ENCODE data around the gene REEP3.

REEP3 gene

DNA sequence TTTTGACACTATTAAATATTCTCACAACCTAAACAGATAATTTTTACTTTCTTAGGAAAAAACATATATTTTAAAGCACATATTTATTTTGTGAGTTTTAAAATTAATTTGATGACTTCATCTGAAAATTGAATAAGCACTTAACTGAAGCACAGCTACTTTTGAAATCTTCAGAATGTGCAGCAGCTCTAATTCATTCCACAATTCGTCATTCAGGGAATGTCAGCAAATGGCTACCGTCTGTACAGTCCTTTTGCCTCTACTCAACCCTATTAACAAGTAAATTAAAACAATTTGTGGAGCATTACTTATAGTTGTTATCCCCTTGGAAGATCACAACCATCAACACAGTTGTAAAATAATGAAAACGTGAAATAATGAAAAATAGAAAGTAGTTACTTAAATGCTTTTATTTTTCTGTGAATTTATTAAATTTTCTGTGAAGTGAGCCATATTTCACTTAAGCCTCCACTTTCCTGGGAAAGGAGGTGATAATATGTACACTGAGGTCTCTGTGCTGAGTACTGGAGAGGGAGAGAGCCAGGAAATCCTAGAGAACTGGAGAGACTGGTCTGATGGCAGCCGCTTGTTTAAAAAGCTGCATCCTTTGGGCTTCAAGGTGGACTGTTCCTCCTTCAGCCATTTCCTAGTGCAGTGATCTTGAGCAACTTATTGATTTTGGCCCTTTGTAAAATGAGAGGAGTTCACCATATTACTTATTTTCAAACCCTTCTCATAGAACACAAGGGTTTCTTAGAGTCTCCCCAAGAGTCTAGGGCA is 70.6 kb downstream of the REEP3 start:
- no peak for DNase-seq

DNA sequence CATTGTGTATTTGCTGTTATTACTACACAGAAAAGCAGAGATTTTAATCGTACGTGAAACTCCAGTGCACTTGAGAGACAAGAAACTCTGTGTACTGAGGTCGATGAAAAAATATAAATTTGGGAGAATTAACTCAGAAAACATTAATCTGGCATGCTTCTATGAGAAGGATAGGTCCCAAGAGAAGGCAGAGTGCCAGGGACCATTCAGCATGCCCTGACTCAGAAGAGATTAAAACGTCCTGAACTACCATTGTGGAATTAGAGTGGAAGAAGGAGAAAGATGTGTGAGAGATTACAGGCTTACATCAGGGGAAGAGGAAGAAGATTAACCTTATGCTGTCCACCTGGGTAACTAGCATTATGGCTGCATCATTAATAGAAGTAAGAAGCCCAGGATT is 72.4 kb downstream of the REEP3 start:
- DNase-seq: no peak

- no peak for DNase-seq
Measured at GRCh38 chr10:63595072-63595471, 73.9 kb downstream of the REEP3 start.

DNA sequence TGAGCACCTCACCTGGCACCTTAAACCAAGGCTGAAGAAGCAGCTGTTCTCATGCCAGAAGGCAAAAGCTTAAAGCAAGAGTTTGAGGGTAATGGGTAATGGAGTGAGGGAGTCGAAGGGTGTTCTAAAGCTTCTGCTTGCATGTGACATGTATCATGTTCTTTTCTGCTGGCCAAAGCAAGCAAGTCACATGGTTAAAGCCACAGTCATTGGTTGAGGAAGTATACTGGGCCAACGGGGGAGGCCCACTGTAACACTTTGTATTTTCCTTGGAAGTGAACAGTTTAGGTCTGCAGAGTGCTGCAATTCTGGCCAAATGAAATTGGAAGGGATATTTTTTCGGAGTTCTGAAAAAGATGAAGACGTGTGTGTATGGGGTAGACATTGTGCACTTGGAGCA is 75.7 kb downstream of the REEP3 start:
- no peak for DNase-seq

GRCh38 chr10:63600540-63600939 is 79.3 kb downstream of the REEP3 start:
- no peak for DNase-seq

DNA sequence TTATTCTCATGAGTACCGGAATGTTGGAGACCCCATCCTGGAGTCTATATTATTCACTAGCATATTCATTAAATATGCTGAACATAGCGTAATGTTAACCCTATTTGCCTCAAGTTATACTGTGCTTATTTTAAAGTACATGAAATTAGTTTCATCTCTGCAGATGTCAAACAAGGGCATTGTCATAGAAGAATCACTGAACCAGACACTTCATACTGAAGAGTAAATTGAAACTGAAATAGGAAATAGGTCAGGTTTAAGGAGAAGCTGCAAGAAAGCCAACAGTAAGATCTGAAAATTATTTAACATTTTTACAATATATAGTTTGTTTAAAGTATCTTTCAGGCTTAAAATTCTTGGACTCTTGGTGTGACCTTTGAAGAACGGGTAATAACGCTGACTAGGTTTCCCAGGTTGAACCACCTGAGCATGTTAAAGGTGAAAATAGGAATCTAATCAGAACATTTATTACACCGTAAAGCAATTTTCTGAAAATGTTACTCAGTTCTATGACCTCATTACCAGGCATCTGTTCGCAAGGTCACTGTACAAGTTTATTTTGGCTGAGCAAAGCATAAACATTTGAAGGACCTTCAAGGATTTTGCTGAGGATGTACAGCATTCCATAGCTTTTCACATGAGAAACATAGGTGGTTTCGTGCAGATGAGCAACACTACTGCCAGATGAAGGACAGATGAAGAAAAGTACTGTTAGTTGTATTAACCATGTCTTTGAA is 82.7 kb downstream of the REEP3 start:
- no peak for DNase-seq

- peak; percentile 56 for DNase-seq
Measured at GRCh38 chr10:63605197-63605967, 84.2 kb downstream of the REEP3 start.

DNA sequence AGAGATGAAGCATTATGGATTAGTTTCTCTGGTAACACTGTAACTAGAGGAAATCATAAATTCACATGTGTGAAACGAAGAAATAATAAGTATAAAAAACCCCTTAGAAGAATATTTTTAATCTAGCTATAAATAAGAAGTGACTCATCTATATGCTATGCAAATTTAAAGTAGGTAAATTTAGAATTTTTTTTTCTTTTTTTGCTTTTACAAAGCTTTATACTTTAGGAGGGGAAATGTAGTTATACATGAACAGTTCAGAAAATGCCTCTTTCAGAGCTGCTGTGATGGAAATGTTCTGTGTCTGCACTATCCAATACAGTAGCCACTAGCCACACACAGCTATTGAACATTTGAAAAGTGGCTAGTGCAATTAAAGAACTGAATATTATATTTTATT is 87.3 kb downstream of the REEP3 start:
- no peak for DNase-seq

- no peak for DNase-seq
Measured at GRCh38 chr10:63611078-63611477, 89.9 kb downstream of the REEP3 start.

DNA sequence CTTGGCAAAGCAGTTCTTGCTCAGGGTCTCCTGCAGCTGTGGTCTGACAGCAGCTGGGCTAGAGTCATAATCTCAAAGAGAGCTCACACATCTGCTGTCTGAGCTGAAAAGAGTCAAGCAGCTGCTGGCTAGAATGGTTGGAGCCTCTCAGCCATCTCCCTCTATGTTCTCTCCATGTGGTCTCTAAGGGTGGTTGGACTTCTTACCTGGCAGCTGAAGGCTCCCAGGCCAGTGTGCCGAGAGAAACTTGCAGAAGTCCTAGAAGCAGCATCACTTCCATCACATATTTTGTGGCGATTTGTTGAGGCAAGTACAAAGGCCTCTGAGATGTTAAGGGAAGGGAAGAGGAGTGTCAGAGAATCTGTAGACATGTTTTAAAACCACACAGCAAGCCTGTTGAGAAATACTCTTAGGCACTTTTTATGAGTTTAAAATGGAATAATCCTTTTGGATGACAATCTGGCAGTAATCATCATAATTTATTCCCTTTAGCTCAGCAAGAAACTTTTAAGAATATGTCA is 93.2 kb downstream of the REEP3 start:
- DNase-seq: no peak

DNA sequence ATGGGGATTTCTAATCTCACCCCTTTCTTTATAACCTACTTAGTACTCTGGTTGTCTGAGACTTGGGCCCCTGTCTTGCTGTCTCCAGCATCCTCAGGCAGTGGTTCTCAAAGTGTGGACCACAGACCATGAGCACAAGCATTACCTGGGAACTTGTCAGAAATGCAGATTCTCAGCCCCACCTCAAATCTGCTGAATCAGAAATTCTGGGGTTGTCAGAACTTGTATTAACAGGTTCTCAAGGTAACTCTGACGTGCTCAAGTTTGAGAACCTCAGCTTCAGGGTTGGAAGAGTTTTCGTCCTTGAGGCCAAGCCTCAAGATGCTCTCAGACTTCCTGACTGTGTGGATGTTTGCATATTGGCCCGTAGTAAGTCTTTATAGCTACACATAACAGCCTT is 97.4 kb downstream of the REEP3 start:
- no peak for DNase-seq

DNA sequence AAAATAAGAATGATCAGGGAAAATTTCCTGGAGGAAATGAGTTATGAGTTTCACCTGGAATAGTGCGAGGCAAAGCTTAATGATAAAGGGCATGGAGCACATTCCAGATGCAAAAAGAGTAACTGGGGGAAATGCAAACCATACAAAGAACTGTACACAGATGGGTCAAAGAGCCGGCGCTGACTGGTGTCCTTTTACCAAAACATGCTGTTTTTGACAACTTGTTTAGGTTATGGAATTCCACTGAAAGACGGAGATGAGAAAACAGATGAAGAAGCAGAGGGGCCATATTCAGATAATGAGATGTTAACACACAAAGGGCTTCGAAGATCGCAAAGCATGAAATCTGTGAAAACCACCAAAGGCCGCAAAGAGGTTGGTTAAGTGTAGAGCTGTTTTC is 98.2 kb downstream of the REEP3 start:
- no peak for DNase-seq

DNA sequence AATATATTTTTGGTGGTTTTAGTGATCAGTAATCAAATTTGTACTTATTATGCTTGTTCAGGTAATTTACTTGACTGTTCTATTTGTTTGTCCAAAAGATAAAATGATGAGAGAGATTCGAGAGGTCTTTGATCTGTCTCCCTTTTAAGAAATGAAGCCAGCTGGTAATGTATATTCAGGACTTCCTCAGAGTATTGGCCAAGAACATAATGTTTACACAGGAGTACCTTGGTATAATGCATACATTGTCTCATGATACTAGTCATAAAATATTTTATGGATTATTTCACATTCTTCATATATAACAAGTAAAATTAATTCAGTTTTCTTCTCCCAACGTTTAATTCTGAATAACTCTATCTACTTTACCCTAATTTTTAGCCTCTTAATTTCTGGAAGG is 100.9 kb downstream of the REEP3 start:
- no peak for DNase-seq

DNA sequence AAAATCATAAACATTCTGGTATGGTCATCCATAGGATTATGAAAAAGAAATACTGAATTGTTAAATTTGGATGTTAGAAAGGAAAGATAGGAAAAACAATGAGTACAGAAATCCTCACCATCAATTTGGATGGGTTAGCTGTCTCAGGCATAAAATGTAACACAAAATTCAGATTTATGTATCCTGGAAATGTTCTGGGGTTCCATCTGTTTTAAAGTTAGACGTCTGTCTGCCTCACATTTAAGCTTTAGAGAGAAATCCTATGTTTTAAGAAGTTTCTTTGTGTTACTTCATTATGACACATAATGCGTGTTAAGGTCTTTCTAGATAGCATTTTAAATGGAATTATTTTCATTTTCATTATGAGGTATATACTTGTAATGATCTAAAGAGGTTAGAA is 103.5 kb downstream of the REEP3 start:
- DNase-seq: no peak

- DNase-seq: no peak
Measured at GRCh38 chr10:63627396-63627795, 106.2 kb downstream of the REEP3 start.

DNA sequence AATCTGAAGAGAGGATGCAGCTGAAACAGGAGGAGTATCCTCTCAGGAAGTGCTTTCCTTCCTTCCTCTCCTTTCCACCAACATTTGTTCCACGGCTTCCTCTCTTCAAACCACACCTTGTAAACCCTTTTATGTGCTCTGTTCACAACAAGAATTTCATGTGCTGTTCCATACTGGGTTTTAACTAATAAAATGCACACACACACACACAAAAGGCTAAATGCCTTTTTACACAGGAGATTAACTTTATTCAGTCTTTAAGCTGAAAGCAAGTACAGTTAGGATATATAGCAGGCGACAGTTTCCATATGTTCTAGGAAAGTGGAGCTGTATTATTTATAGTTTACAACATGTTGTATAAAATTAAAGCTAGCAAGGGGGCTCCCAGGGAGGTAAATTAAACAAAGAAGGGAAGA is 106.7 kb downstream of the REEP3 start:
- no peak for DNase-seq

GRCh38 chr10:63628526-63629362 is 107.5 kb downstream of the REEP3 start:
- DNase-seq: peak; percentile 91

- DNase-seq: peak; percentile 98
Measured at GRCh38 chr10:63629363-63630084, 108.3 kb downstream of the REEP3 start.

DNA sequence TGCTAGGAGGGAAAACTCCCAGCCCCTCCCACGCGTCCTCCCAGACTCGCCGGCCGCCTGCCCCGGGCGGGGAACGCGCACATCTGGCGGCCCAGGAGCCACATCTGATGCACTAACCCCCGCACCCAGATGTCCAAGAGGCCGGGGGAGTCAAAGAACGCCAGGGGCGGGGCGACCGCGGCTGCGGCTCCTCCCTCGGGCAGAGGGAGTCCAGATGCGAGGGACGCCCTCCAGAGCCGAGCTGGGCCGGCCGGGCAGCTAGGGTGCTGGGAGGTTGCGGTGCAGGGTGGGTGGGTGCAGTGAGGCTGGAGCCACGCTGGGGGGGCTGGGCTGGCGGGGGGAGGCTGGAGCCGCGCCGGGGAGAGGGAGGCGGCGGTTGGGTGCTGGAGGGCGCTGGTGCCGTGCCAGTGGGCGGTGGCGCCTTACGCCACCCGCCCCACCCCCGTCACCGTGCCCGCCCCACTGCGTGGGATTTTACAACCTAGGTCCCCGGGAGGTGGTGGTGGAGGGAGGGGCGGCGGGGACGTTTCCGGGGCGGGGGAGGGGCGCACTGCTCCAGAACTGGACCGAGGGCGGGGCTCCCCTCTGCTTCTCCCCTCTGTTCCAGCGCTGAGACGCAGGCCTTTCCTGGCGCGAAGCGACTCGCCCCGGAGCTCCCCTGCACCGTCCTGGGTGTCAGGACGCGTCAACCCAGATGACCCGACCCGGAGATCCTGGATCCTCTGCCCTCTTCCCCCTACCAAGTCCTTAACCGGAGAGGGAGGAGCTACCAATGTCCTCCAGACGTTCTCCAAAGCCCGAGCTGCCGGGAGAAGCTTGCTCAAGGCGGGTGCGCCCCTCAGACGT is 109.1 kb downstream of the REEP3 start:
- DNase-seq: peak; percentile 99

DNA sequence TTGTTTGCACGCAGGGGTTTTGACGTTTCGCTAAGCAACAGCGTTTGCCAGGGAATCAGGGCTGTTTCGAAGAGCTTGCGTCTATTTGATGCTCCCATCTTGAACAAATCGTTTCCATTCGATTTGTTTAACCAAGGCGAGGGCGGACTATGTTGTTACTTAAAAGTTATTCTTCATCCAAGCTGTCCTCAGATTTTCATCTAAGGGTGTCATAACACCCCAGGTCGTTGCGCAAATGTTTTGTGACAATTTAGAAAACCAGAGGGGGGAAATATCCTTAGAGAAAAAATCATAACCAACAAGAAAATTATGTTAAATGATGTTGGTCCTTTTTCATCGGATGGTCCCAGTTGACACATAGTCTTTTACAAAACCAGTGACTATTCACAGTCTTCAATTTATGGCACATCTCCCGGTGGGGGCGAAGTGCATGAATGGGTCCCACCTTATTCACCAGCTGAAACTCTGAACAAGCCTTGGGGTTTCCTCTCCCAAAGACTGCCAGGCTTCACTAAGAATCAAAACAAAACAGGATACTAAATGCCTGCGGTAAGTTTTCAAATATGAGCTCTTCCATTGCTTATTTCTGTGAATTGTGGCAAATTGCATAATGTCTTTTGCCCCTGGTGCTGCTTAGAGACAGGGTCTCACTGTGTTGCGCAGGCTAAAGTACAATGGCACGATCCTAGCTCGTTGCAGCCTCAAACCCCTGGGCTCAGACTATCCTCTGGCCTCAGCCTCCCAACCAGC is 109.9 kb downstream of the REEP3 start:
- DNase-seq: no peak

Measured in islet precursor cell (in vitro differentiated cells).